ENCODE results near the gene LAMA1.

LAMA1 gene

GRCh38 chr18:6927153-6927552, 190.4 kb downstream of the LAMA1 start:
- no peak for DNase-seq (ENCODE audit: low read depth, low spot score)

GRCh38 chr18:6923220-6923619, 194.4 kb downstream of the LAMA1 start:
- no peak for DNase-seq (ENCODE audit: low read depth, low spot score)
- H3K27ac ChIP-seq, result no peak overlapping the region

More at GRCh38 chr18:6927153-6927552, 190.4 kb downstream of the LAMA1 start:
- no peak overlapping the region for H3K27ac ChIP-seq

- no peak for DNase-seq (ENCODE audit: low read depth, low spot score)
- H3K27ac ChIP-seq, result no peak overlapping the region
Observed at GRCh38 chr18:6921571-6921970, 196.0 kb downstream of the LAMA1 start.

DNA sequence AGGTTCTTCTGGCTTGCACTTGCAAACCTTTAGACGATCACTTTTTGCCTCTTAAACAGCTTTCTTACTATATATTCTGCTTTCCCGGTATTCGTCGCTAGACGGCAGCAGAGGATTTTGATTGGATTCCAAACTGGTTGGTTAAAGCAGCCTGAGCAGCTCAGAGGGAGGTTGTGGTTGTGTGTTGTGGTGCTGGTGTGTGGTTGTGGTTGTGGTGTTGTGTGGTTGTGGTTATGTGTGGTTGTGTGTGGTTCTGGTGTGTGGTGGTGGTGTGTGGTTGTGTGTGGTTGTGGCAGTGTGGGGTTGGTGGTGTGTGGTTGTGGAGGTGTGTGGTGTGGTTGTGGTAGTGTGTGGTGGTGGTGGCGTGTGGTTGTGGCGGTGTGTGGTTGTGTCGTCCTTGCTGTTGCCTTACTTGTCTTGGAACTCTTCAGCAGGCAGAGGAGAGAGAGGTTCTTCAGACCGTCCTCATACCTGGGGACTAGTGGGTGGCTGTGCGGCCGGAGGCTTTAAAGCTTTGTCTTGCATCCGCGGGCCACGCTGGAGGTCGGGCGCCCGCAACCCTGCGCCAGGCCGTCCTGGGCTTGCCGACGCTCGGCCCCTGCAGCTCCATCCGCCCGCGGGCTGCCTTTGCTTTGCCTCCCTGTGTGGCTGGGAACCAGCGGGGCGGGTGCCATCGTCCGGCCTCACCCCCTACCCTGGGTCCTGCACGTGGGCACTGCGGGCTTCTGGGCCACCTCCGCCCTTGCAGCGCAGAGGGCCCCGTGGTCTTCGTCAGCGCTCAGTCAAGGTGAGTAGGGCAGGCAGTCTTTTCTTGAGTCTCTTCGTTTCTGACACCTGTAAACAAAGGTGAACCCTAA, 197.3 kb downstream of the LAMA1 start:
- DNase-seq (ENCODE audit: low read depth, low spot score), result peak; percentile 37
- no peak overlapping the region for H3K27ac ChIP-seq

GRCh38 chr18:6917072-6917471, 200.5 kb downstream of the LAMA1 start:
- DNase-seq (ENCODE audit: low read depth, low spot score), result peak; percentile 27
- H3K27ac ChIP-seq, result no peak overlapping the region

- DNase-seq (ENCODE audit: low read depth, low spot score), result no peak
- no peak overlapping the region for H3K27ac ChIP-seq
Observed at GRCh38 chr18:6901286-6901926, 216.2 kb downstream of the LAMA1 start.

DNA sequence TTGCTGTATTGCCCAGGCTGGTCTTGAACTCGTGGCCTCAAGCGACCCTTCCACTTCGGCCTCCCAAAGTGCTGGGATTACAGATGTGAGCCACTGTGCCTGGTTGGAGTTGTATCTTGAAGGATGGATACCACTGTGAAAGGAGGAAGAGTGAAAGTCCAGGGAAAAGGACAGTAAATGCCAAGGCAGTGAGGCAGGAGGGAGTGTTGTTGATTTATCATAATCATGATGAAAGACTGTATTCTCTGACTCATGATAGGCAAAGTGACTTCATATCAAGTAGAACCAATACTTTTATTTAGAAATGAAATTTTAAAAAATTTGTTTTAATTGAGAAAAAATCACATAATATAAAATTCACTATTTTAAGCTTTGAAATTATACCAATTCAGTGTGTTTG, 225.8 kb downstream of the LAMA1 start:
- DNase-seq (ENCODE audit: low read depth, low spot score), result no peak
- peak overlapping the region; percentile 2 for H3K27ac ChIP-seq

Measured in epithelial cell of prostate (primary cell).